GM19351 (cell line): ENCODE results near the gene CCDC197.

Experiments
- ATAC-seq: cut with Tn5 transposase; IDR thresholded peaks from one replicate; pipeline ENCODE4 v1.9.1; 2021; ENCODE audit warnings: mild to moderate bottlenecking, moderate library complexity; ENCODE audit not compliant: unreplicated experiment

The CCDC197 gene

GRCh38 chr14:94040796-94041195 lies 43.7 kb downstream of the CCDC197 start:
- no peak for ATAC-seq

GRCh38 chr14:94041551-94042346 lies 44.6 kb downstream of the CCDC197 start:
- no peak for ATAC-seq

GRCh38 chr14:94042433-94043091 lies 45.5 kb downstream of the CCDC197 start:
- no peak for ATAC-seq

GRCh38 chr14:94043111-94043755 lies 46.1 kb downstream of the CCDC197 start:
- ATAC-seq, result no peak

- no peak for ATAC-seq
These were observed 46.8 kb downstream of the CCDC197 start for GRCh38 chr14:94043756-94044475.

GRCh38 chr14:94044476-94045091 lies 47.5 kb downstream of the CCDC197 start:
- no peak for ATAC-seq

- no peak for ATAC-seq
These were observed 48.0 kb downstream of the CCDC197 start for GRCh38 chr14:94045101-94045500.

GRCh38 chr14:94045563-94046345 lies 48.7 kb downstream of the CCDC197 start:
- no peak for ATAC-seq

- ATAC-seq, result no peak
These were observed 49.7 kb downstream of the CCDC197 start for GRCh38 chr14:94046696-94047250.

GRCh38 chr14:94047581-94047980 lies 50.5 kb downstream of the CCDC197 start:
- ATAC-seq, result no peak

- no peak for ATAC-seq
These were observed 51.9 kb downstream of the CCDC197 start for GRCh38 chr14:94048691-94049624.

GRCh38 chr14:94049625-94050023 lies 52.5 kb downstream of the CCDC197 start:
- no peak for ATAC-seq

- ATAC-seq, result no peak
These were observed 53.3 kb downstream of the CCDC197 start for GRCh38 chr14:94050231-94050880.

- no peak for ATAC-seq
These were observed 54.0 kb downstream of the CCDC197 start for GRCh38 chr14:94051115-94051514.

- no peak for ATAC-seq
These were observed 54.7 kb downstream of the CCDC197 start for GRCh38 chr14:94051779-94052178.

GRCh38 chr14:94052199-94052598 lies 55.1 kb downstream of the CCDC197 start:
- no peak for ATAC-seq

- ATAC-seq, result no peak
These were observed 55.6 kb downstream of the CCDC197 start for GRCh38 chr14:94052662-94053061.

- no peak for ATAC-seq
These were observed 57.3 kb downstream of the CCDC197 start for GRCh38 chr14:94054401-94054800.
